HG03558 (cell line): ENCODE data around the gene NHLRC1.

Source experiments
- ATAC-seq: cut with Tn5 transposase; IDR thresholded peaks from one replicate; pipeline ENCODE4 v1.9.1; 2021; ENCODE audit warnings: moderate number of reproducible peaks; ENCODE audit not compliant: unreplicated experiment; ENCODE audit errors: extremely low read depth

The NHLRC1 gene

DNA sequence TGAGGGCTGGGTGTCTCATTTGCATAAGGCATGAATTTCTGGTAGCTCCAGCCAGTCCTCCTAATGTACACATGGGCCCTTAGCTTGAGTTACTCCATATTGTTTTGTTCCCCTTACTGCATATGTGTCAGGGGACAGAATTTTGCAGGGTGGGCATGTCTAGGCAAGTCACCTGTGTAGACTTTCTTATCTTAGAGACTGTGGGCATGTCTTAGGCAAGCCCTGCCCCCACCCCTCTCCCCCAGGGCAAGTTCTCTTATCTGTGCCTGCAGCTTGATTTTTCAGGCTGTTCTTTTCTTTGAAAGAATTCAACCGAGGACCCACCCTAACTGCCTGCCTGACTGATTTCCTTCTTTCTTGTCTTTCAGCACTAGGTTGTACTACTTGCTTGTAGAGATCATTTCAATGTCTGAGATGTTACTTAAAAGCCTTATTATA is 32.1 kb downstream of the NHLRC1 start:
- no peak for ATAC-seq

DNA sequence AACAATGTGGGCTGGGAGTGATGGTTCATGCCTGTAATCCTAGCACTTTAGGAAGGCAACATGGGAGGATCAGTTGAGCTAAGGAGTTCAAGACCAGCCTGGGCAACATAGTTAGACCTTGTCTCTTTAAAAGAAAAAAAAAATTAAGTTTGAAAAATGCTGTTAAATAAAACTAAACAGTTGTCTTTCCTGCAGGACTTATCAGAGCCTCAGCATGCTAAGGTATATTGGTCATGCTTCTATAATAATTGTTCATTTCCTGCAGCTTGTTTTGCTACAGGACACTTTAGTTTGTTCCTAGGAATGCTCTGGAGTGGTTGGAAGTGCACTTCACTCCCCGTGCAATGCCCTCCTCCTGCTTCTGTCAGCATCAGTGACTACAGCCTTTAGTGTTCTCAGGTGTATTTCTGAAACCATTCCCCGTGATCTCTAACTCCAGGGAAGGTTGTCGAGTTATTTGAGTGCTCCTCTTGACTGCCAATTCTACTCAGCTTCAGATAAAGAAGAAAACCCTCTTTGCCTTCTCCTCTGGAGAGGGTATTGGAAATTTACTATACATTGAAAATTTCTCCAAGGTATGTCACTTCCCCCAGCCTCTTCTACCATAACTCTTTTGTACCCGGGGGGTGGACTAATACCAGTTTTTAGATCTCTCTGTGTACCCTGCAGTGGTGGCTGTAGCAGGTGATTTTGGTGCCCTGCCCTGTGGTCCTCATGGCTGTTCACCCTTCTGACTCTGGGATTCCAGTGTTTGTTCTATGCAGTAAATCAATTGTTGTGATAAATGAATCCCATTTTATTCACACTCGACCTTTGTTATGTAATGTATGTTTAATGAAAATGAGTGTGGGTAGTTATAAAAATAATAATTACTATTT is 33.8 kb downstream of the NHLRC1 start:
- ATAC-seq, result no peak

DNA sequence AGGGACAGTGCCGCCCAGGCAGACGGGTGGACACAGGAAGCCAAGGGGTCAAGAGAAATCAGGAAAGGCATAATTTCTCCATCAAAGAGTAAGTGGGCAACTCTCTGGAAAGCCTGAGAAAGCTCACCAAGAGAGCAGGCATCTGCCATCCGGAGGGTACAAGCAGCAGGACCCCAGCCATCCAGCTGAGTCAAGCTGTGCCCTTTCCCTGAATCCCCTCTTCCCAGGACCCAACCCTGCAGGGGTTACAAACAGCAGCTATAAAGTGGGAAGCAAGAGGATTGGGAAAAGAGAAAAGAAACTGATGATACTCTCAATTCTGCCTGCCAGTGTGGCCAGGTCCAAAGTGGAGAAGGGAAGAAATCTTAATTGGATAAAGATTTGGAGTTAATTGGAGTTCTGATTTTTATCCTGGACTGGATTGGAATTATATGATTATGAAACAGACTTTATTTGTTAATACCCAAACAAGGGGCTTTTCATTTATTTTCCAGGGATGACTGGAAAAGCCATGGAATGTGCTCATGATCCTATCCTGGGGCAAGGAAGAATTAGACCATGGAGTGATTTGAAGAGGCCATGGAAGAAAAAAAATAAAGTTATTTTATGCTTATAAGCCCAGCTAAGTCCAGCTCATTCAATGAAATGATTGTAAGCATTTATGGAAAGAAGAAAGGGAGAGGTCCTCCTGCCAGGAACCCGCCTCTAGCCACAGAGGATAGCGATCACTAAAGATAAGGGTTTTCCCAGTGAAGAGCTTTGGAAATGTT is 34.9 kb downstream of the NHLRC1 start:
- ATAC-seq, result no peak

DNA sequence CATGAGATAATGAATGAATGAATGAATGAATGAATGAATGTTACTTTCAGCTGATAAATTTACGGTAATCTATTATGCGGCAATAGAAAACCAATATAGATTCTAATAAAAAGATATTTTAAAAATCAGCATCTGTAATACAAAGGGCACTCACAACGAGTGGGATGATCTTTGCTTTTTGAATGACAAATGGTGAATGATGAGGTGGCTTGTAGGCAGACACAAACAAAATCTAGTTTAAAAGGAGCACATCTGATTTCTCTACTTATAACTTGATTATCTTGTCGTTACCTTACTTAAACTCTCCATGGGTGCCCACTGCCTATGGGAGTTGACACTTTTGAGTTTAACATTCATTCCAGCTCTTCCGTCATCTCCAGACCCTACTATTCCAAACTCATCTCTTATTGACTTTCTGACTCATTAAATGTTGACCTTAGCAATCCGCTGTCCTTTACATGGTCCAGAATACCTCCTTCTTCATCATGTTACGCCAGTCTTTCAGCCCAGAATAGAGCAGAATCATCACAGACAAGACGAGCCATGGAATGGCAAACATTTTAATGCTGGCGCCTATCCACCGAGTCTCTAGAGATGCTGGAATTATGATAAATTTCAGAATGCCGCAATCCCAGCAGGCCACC is 41.3 kb downstream of the NHLRC1 start:
- ATAC-seq, result no peak

DNA sequence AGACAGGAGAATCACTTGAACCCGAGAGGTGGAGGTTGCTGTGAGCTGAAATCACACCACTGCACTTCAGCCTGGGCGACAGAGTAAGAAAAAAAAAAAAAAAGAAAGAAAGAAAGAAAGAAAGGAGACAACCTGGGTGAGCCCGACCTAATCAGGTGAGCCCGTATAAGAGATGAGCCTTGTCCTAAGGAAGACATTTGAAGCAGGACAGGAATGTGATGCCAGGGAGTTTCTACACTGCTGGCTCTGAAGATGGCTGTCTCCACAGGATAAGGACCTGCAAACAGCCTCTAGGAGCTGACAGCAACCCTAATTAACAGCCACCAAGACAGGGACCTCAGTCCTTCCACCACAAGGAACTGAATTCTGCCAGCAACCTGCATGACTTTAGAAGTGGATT is 41.9 kb downstream of the NHLRC1 start:
- ATAC-seq, result no peak

DNA sequence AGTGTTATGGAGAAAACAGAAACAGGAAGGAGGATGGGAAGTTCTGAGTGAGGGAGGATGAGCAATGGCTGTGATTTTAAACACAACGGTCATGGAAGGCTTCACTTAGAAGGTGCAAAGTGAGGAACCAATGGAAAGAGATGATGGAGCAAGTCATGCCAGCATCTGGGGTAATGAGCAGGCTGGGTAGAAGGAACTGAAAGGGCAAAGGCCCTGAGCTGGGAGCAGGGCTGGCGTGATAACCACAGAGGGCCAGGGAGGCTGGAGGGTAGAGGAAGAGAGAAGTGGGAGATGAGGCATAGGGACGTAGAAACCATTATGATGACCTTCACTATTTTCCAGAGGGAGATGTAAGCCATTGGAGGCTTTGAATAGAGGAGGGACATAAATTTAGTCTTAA is 43.6 kb downstream of the NHLRC1 start:
- ATAC-seq, result no peak

DNA sequence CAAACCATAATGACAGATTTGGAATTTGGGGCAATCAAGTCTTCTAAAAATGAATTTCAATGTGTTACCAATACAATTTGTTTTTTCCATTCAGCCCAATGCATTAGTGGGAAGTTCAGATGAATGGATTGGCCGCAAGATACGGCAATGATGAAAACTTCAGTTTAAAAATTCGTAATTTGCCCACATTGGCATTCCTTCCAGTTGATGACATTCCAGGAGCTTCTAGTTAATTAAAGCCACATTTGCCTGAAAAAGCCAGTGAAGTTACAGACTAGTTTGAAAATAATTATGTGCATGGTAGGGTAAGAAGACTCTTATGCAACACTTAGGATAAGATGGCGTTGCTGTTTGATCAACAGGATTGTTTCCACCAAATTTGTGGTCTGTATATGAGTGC is 46.2 kb downstream of the NHLRC1 start:
- no peak for ATAC-seq

DNA sequence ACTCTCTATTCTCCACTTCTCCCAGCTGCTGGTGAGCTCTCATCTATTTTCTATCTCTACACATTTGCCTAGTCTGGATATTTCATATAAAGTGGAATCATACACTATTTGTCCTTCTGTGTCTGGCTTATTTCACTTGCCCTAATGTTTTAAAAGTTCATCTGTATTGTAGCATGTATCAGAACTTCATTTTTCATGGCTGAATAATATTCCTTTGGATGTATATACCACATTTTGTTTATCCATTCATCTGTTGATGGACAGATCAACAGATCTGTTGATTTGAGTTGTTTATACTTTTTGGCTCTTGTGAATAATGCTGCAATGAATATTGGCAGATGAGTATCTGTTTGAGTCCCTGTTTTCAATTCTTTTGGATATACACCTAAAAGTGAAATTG is 49.6 kb downstream of the NHLRC1 start:
- no peak for ATAC-seq

DNA sequence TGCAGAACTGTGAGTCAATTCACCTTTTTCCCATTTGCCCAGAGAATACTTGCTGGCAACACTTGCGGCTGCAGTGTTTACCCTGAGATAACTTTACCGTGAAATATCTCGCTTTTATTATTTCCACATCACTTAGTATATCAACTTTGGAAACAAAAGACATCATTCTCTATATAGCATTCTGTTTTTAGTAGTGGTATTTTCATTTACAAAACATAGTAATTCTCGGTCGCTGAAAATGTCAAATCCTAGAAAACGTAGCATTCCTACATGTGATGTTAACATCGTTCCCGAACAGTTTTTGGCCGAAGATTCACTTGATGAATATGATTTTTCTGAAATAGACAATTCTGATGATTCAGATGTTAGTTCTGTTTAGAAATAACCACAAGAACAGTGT is 52.0 kb downstream of the NHLRC1 start:
- no peak for ATAC-seq
